ENCODE data around the gene TLCD5.

DNA sequence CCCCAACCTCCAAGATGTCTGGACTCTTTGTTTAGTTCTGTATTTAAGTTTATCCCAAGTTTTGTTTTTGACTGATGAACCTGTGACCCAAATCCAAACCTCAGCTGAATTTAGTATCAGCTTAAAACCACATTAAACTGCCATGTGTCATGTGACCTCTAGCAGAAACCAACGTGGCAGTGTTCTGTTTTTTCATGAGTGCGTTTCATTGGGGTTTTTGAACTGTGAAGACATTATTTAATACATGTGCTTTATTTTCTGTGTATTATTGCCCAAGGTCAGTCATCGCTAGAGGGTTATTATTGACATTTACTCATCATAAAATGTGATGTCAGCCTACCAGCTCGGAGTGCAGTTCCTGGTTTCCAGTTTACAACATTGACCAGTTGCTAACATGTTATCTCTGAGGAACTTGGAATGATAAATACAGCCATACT, 1.8 kb downstream of the TLCD5 start:
- TF ChIP-seq, protein P1, sequence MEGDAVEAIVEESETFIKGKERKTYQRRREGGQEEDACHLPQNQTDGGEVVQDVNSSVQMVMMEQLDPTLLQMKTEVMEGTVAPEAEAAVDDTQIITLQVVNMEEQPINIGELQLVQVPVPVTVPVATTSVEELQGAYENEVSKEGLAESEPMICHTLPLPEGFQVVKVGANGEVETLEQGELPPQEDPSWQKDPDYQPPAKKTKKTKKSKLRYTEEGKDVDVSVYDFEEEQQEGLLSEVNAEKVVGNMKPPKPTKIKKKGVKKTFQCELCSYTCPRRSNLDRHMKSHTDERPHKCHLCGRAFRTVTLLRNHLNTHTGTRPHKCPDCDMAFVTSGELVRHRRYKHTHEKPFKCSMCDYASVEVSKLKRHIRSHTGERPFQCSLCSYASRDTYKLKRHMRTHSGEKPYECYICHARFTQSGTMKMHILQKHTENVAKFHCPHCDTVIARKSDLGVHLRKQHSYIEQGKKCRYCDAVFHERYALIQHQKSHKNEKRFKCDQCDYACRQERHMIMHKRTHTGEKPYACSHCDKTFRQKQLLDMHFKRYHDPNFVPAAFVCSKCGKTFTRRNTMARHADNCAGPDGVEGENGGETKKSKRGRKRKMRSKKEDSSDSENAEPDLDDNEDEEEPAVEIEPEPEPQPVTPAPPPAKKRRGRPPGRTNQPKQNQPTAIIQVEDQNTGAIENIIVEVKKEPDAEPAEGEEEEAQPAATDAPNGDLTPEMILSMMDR (IDR thresholded peaks at IDR 0.05), result no peak
- TF ChIP-seq POLR2A (IDR thresholded peaks at IDR 0.05) (no peak), EP300 (IDR thresholded peaks at IDR 0.05; ENCODE audit: low read depth) (no peak)
